Occipital lobe (tissue), 2 donors: Measurements from ENCODE around the gene POLR3H. TPM values are rescaled to one million over a fixed set of nuclear protein-coding genes. Genes with fewer than 3 reads are reported as not detected.
A peak's percentile ranks its signal among the peaks of the same experiment; 100 is the strongest.

Source experiments
- DNase-seq: peaks from one replicate; lab custom pipeline; 2025; lab: John Stamatoyannopoulos, UW
- total RNA-seq: library from RNA; depleted of rRNA; stranded (reverse); fragments of >200 nt; gene quantifications from one replicate; pipeline ENCODE4 v1.2.3, GENCODE V29; 2014

The POLR3H gene
- total RNA-seq, 1 donor from 2014 or later: 23.7 TPM

DNA sequence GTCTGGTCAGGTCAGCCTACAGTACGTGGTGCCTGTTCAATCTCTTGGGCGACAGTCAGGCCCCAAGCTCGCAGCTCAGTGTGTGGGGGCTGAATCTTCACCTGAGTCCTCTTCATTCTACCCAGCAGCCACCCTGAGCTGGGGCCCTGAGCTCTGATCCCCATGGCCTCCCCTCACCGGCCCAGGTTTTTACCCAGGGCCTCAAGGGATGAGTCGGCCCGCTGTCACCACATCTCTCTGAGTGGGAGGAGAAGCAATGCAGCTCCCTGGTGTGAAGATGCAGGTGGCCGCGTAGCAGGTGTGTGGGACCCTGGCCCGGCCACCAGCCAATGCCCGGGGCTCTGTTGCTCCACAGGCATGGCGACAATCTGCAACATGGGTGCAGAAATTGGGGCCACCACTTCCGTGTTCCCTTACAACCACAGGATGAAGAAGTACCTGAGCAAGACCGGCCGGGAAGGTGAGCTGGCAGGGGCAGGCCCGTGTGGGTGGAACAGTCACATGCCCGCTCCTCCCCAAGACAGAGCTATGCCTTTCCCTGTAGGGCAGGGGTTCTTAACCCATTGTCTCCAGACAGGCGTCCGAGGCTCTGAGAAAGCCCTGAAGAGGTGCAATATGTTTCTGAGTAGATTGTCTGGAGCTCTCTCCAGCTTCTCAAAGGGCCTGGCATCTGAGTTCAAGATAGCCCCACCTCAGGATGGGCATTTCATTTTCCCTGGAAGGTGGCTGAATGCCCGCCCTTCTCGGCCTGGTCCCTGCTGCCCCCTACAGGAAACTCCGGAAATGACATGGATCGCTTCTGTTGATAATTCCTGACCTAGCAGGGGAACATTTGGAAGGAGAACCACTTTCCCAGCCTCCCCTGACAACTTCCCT, 26.9 kb downstream of the POLR3H start:
- peak; percentile 73 for DNase-seq

DNA sequence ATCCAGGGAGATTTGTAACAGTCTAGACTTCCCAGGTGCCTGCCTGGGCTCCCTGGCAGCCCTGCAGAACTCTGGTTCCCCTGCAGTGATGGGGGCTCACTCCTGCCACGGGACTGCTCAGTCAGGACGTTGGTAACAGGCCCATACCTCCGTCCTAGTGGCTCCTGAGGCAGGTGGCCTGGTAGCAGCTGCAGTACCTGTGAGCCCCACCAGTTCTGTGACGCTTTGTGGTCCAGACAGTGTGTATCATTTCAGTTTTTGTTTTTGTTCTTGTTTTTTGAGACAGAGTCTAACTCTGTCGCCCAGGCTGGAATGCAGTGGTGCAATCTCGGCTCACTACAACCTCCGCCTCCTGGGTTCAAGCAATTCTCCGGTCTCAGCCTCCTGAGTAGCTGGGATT, 27.8 kb downstream of the POLR3H start:
- DNase-seq: no peak

DNA sequence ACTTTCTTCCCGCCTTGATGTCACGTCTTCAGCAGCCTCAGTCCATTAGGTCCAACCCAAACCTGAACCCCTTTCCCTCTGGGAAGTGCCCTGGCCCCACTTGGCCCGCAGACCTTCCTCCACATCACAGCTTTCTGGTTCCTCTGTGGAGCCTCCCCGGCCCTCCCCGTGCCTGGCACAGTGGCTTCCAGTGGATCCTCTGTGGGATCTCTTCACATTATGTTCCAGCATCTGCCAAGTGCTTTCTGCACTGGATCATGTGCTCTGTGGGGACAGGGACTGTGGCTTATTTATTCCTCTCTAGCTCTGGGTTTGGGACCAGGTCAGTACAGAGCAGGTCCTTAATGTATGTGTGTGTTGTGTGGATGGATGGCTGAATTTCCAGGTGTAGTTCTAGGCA, 30.9 kb downstream of the POLR3H start:
- DNase-seq: peak; percentile 62

DNA sequence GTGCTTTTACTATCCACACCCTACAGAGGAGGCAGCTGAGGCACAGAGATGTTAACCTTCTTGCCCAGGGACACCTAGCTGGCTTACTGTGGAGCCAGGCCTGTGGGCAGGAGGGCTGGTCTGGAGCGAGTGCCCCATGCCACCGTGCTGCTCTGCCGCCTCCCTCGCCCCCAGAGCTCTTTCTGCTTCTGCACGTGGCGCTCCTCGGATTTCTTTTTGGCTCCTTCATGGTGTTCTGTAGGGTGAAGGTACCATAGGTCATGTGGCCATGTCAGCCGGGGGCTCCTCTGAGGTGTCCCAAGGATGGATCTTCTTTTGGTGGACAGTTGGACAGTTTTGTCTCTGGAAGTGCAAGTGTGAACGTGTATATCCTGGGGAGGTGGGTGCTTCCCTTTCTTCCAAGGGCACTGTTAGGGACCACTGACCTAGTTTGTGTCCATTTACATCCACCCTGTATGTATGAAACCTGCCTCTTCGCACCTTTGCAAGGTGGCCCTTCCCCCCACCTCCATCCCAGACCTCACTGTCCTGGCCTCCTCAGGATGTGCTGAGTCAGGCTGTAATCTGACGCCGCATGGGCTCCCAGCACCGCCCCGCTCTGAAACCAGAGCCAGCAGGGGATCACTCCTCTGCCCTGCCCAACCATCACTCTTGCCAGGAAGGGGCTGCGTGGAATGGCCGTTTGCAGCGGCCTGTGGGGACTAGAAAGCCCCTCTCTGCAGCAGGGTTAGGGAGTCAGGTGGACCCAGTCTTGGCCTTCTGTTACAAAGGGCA, 31.7 kb downstream of the POLR3H start:
- DNase-seq: no peak

DNA sequence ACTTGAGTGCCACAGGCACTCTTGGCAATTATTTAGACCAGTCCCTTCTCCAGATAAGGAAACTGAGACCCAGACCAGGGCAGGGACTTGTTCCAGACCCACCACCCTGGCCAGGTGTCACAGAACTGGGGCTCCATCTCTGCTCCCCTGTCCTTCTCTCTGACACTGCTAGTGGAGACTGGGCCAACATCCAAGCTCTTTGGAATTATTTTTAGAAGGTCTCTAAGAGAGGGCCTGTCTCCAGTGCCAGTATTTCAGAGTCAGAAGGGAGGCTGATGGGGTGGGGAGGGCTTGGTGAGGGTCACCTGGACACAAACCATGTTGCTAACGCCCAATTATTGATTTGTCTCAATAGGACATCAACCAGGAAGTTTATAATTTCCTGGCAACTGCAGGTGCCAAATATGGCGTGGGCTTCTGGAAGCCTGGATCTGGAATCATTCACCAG, 32.7 kb downstream of the POLR3H start:
- no peak for DNase-seq

DNA sequence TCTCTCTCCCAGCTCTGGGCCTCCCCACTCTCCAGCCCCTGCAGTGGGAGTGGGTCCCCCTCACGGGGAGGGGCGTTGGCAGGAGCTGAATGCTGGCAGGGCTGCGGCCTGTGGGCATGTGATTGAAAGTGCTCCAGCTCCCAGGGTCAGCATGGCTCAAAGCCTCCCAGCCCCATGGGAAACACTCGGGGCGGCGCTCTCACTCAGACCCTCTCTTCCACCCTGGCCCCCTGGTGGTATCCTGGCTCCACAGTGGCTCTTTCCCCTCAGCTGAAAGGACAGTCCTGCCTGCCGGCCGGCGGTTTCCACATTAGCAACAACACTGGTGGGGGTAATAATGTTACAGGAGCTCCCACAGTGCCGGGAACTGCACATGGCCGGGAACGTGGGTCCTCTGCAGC, 35.5 kb downstream of the POLR3H start:
- DNase-seq: peak; percentile 76

DNA sequence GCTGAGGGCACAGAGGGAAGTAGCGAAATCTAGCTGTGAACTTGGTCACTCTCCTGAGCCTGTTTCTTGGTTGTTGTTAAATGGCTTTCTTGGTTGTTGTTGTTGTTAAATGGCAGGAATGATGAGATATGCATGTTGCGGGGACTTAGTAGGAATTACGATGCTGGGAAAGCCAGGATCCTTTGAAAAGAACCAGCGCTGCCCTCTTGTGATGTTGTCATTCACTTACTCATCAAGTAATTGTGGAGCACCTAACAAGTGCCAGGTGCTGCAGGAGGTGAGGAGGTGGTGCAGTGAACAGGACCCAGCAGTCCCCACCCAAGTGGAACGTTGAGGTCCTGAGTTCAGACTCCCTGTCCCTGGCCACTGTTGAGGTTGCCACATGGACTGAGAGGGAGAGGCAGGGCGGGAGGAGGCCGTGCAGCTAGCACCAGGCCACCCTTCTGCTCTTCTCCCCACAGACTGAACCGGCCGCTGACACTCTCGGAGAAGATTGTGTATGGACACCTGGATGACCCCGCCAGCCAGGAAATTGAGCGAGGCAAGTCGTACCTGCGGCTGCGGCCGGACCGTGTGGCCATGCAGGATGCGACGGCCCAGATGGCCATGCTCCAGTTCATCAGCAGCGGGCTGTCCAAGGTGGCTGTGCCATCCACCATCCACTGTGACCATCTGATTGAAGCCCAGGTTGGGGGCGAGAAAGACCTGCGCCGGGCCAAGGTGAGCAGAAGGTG, 36.8 kb downstream of the POLR3H start:
- DNase-seq: no peak

DNA sequence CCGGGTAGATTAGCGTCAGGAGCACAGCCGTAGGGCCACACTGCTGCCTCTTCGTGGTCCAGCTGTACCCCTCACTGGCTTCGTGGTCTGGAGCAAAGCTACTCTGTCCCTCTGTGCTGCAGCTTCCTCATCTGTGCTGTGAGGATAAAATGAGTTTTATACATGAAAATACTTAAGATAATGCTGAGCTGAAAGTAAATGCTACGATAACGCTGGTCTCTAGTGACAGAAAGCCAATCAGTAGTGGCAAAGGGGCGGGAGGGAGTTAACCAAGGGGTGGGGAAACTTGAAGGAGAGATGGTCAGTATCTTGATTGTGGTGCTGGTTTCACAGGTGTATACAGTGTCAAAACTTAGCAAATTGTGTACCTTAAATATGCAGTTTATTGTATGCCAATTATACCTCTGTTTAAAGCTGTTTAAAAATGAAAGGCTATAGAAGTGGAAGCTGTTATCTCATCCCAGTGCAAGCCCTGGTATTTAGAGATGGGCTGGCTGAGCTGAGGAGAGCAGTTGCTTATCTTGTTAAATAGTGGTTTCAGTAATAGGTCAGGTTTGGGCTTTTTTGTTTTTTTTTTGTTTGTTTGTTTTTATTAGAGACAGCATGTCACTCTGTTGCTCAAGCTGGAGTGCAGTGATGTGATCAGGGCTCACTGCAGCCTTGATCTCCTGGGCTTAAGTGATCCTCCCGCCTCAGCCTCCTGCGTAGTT, 38.6 kb downstream of the POLR3H start:
- no peak for DNase-seq

DNA sequence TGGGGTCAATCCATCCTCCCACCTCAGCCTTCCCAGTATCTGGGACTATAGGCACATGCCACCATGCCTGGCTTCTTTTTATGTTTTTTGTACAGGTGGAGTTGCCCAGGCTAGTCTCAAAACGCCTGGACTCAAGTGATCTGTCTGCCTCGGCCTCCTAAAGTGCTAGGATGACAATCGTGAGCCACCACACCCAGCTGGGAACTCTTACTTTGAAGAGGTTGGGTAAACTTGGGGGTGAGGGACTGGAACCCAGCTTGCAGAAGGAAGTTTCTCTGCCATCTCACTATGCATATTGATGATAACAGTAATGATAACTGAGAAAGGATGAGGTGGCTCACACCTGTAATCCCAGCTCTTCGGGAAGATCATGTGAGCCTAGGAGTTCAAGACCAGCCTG, 39.5 kb downstream of the POLR3H start:
- no peak for DNase-seq

DNA sequence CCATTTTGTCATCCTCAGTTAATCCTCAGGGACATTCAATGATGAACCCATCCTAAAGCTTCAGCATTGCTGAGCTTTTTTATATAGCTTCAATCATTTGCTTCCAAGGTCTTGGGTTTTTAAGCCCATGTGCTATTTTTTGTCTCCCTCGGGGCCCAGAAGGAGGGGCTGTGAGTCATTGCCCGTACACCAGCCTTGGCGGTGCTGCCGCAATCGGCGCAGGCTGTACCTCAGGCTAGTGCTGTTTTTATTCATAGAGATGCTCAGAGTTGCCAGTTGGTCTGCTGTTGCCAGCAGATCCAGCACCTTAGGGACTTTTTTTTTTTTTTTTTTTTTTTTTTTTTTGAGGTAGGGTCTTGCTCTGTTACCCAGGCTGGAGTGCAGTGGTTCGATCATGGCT, 39.9 kb downstream of the POLR3H start:
- DNase-seq: peak; percentile 73

DNA sequence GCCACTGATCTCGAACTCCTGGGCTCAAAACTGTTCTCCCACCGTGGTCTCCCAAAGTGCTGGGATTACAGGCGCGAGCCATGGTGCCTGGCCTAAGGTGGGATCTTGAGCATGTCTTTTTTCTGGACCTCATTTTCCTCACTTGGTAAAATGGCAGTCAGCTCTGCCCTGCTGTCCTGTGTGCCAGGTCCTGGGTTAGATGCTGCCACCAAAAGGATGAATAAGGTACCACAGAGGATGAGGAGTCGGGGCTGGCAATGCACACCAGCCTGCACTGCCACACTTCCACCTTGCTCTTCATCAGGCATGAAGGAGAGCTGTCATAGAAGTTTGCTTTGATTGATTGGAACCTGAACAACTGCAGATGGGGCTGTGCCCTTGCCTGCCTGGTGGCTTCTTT, 43.1 kb downstream of the POLR3H start:
- no peak for DNase-seq

DNA sequence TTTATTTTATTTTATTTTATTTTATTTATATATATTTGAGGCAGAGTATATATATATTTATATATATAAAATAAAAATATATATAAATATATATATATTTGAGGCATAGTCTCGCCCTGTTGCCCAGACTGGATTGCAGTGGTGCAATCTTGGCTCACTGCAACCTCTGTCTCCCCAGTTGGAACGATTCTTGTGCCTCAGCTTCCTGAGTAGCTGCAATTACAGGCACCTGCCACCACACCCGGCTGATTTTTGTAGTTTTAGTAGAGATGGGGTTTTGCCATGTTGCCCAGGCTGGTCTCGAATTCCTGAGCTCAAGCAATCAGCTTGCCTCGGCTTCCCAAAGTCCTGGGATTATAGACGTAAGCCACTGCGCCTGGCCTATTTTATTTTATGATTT, 44.0 kb downstream of the POLR3H start:
- no peak for DNase-seq

DNA sequence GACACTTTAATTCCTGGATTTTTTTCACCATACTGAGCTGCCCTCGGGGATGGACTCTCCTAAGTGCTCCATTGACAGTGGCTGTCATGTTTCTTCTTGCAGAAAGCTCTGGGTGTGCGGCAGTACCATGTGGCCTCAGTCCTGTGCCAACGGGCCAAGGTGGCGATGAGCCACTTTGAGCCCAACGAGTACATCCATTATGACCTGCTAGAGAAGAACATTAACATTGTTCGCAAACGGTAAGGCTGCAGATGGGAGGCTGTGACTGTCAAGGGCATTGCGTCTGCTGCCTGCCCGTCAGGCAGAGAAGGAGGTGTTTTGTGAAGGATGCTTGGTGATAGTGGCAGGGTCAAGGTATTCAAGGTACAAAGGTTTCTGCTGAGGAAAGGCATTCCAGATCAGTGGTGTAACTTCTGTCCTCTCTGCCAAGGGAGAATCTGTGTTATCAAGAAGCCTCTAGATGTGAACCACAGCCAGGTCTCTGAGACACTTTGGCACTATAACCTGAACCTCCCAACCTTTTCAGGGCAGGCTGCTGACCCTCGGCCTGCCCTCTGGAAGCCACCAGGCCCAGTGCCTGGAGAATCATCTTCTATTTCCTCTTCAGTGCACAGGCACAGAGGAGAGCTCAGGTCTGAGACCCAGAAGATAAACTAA, 44.5 kb downstream of the POLR3H start:
- no peak for DNase-seq

DNA sequence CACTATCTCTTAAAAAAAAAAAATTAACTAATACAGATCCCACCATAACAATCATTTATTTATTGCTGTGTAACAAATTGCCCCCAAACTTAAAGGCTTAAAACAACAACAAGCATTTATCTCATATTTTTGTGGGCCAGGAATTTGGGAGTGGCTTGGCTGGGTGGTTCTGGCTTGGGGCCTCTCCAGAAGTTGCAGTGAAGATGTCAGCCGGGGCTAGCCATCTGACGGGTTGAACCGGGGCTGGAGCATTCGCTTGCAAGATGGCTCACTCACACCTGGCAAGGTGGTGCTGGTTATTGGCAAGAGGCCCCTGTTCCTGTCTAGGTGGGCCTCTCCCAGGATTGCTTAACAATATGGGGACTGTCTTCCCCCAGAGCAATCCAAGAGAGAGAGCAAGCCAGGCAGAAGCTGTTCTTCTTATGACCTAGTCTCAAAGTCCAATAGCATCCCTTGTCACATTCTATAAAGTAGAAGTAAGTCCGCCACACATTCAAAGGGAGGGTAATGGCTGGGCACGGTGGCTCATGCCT, 45.9 kb downstream of the POLR3H start:
- DNase-seq: no peak

DNA sequence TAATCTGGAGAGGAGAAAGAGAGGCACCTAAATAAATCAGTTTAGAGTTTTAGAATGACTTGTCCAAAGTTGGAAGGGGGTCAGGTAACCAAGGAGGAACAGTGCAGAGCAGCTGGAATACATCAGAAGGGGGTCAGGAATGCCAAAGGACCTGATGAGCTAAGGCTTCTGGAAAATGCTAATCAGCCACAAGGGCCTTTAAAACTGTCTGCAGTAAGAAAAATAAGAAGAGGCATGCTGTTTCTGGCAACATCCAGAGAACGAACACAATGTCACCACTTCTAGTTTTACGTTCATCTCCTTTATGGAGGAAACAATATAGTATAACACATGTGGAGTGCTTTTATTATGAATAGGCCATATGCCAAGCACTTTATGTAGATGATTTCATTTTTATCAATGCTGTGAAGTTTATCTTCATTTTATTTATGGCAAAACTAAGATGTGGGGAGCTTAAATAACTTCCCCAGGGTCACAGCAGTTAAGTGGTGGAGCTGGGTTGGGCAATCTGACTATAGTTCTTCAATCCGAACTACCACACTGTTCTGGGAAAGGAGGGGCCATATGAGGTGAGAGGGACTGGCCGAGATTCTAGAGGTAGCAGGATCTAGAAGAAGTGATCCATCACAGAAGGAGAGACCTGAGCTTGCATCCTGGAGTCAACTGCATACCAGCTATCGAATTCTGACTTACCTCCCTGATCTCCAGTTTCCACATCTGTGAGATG, 52.7 kb downstream of the POLR3H start:
- no peak for DNase-seq

DNA sequence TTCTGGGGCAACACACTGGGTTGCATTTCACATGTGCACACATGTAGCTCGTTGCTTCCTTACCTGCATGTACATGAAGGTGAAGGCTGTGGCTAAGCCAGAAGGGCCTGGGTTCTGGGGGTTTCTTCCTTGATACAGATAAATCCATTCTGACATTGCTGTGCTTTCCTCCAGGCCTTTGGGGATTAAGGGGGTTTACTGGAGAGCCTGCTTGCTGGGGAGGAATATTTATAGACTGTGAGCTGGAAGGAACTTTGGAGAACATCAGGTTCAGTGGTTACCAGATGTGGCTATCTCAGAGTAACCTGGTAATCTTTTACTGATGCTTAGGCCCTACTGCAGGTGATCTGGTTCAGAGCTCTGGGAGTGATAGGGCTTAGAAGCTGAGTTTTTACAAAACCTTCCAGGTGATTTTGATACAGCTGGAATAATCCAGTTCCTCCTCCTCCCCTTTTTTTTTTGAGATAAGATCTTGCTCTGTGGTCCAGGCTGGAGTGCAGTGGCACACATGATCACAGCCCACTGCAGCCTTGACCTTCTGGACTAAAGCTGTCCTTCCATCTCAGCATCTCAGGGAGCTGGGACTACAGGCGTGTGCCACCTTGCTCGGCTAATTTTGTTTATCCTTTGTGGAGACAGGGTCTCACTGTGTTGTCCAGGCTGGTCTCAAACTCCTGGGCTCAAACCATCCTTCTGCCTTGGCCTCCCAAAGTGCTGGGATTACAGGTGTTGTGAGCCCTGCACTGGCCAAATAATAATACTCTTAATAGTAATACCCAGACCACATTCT, 55.5 kb downstream of the POLR3H start:
- DNase-seq: no peak

DNA sequence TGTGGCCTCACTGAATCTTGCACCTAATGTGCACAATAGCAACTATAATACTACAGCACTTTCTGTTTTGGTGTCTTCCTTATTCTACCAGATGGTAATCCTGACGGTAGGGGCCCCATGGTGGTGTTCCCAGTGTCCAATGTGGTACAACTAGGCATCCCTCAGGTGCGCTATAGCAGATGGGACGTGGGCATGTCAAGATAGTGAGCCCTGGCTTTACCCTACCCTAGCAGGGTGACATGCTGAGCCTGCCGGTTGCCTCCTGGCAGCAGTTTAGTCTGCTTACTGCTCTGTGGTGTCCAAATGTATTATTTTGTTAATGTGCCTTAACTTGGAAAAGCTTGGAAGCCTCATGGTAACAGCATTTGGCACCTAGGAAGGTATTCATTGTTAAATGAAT, 56.2 kb downstream of the POLR3H start:
- no peak for DNase-seq

DNA sequence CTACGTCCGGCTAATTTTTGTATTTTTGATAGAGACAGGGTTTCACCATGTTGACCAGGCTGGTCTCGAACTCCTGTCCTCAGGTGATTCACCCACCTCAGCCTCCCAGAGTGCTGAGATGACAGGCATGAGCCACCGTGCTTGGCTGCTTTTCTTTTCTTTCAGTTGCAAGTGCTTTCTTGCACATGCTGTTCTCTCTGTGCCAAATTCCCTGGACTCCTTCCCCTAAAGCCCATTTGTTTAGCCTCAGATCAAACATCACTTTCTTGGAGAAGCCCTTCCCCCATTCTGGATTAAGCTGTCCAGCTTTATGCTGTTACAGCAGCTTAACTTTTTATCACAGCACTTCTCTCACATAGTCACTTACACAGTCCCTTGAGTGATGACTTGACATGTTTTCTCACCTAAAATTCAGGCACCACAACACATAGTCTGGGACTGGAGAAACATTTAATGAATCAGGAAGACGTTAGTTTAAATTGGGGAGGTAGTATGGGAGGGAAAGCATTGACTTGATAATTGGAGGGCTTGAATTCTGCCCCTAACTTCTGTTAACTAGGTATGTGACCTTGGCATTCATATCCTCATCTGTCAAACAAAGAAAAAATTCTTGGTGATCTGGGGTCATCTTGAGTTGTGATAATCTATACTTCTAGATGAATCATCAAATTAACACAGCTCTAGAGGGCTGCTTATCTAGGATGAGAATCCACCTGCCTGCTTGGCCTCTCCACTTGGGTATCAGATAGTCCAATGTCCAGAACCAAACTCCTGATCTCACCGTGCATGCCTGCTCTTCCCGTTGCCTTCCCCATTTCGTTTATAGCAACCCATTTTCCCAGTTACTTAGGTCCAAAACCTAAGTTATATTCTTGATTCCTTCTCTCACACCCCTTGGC, 57.0 kb downstream of the POLR3H start:
- DNase-seq: no peak
